IPS DF 6.9 (cell line): ENCODE measurements around the gene MED8.

ENCODE experiments used
- DNase-seq: peaks from one replicate; pipeline ENCODE4 v3.0.0-alpha.2; 2013; ENCODE audit warnings: low read depth, low spot score
- H3K27ac ChIP-seq: one replicate; pipeline ENCODE4 v1.5.1; 2013; ENCODE audit warnings: low read length, control low read depth
- H3K27me3 ChIP-seq: 2 replicates; pipeline ENCODE4 v1.6.1; 2013; ENCODE audit warnings: mild to moderate bottlenecking, low read length; ENCODE audit not compliant: control insufficient read depth, insufficient read depth
- H3K36me3 ChIP-seq: 2 replicates; pipeline ENCODE4 v1.6.1; 2013; ENCODE audit warnings: low read length; ENCODE audit not compliant: control insufficient read depth, insufficient read depth
- H3K4me1 ChIP-seq: 2 replicates; pipeline ENCODE4 v1.6.1; 2013; ENCODE audit warnings: low read length; ENCODE audit not compliant: control insufficient read depth, insufficient read depth
- H3K4me3 ChIP-seq: 2 replicates; pipeline ENCODE4 v1.5.1; 2013; ENCODE audit warnings: mild to moderate bottlenecking, low read length
- H3K9me3 ChIP-seq: 2 replicates; pipeline ENCODE4 v1.6.1; 2013; ENCODE audit warnings: low read length, inconsistent platforms; ENCODE audit not compliant: control insufficient read depth, insufficient read depth
- WGBS: extraction: QIAGEN DNeasy Blood & Tissue Kit; methylation state at CpG from one replicate; pipeline ENCODE4 v1.1.7; 2013; ENCODE audit warnings: mixed read lengths, missing lambda C conversion rate; ENCODE audit not compliant: insufficient read length, insufficient coverage; 5-methylcytosine and 5-hydroxymethylcytosine counted together

MED8 gene

GRCh38 chr1:43349594-43350306, 39.9 kb downstream of the MED8 start:
- Histone ChIP-seq H3K27me3 (no peaks in the 10 kb centered on the region; the same call in 1 of the 2 replicates), H3K9me3 (no peaks in the 10 kb centered on the region), H3K36me3 (no peaks in the 10 kb centered on the region), H3K27ac (peak overlapping the region; percentile 15), H3K4me3 (peak overlapping the region; percentile 47; the same call in 1 of the 2 replicates), H3K4me1 (peaks cover 6% of the 10 kb centered on the region)
- no peak for DNase-seq
- WGBS: no CpG with 5 or more reads among the region's 11 CpGs

GRCh38 chr1:43348809-43349593, 40.6 kb downstream of the MED8 start:
- no peak overlapping the region for H3K27ac ChIP-seq
- H3K9me3 ChIP-seq: no peaks in the 10 kb centered on the region
- H3K4me3 ChIP-seq: peak overlapping the region; percentile 47; the same call in 1 of the 2 replicates
- no CpG with 5 or more reads among the region's 72 CpGs for WGBS
- H3K27me3 ChIP-seq: no peaks in the 10 kb centered on the region; the same call in 1 of the 2 replicates
- no peaks in the 10 kb centered on the region for H3K36me3 ChIP-seq
- no peak for DNase-seq
- peaks cover 6% of the 10 kb centered on the region for H3K4me1 ChIP-seq

GRCh38 chr1:43348343-43348808, 41.2 kb downstream of the MED8 start:
- DNase-seq: no peak
- H3K9me3 ChIP-seq: no peaks in the 10 kb centered on the region
- no CpG with 5 or more reads among the region's 22 CpGs for WGBS
- peaks cover 6% of the 10 kb centered on the region for H3K4me1 ChIP-seq
- H3K27me3 ChIP-seq: no peaks in the 10 kb centered on the region; the same call in 1 of the 2 replicates
- peak overlapping the region; percentile 43; the same call in 1 of the 2 replicates for H3K4me3 ChIP-seq
- H3K36me3 ChIP-seq: no peaks in the 10 kb centered on the region
- no peak overlapping the region for H3K27ac ChIP-seq

- DNase-seq: no peak
- no peaks in the 10 kb centered on the region for H3K36me3 ChIP-seq
- no peaks in the 10 kb centered on the region for H3K9me3 ChIP-seq
- no peaks in the 10 kb centered on the region; the same call in 1 of the 2 replicates for H3K27me3 ChIP-seq
- no peak overlapping the region for H3K4me3 ChIP-seq
- peaks cover 6% of the 10 kb centered on the region for H3K4me1 ChIP-seq
- H3K27ac ChIP-seq: no peak overlapping the region
- no CpG with 5 or more reads among the region's 5 CpGs for WGBS
These were observed 43.0 kb downstream of the MED8 start for GRCh38 chr1:43346636-43347035.

GRCh38 chr1:43345120-43345519, 44.5 kb downstream of the MED8 start:
- Histone ChIP-seq H3K4me3 (no peak overlapping the region), H3K9me3 (no peaks in the 10 kb centered on the region), H3K27me3 (no peaks in the 10 kb centered on the region; the same call in 1 of the 2 replicates), H3K27ac (no peak overlapping the region), H3K4me1 (peaks cover 2% of the 10 kb centered on the region), H3K36me3 (no peaks in the 10 kb centered on the region)
- WGBS: 100% methylated on average over 1 of the region's 3 CpGs
- no peak for DNase-seq

GRCh38 chr1:43344267-43344850, 45.2 kb downstream of the MED8 start:
- WGBS: no CpG with 5 or more reads among the region's 4 CpGs
- no peaks in the 10 kb centered on the region for H3K4me1 ChIP-seq

GRCh38 chr1:43340559-43340958, 49.0 kb downstream of the MED8 start:
- Histone ChIP-seq H3K36me3 (no peaks in the 10 kb centered on the region), H3K4me1 (no peaks in the 10 kb centered on the region), H3K27ac (no peak overlapping the region), H3K27me3 (no peaks in the 10 kb centered on the region), H3K9me3 (no peaks in the 10 kb centered on the region), H3K4me3 (no peak overlapping the region)
- 100% methylated on average over 1 of the region's 1 CpG for WGBS
- no peak for DNase-seq

More at GRCh38 chr1:43344267-43344850, 45.2 kb downstream of the MED8 start:
- Histone ChIP-seq H3K9me3 (no peaks in the 10 kb centered on the region), H3K27me3 (no peaks in the 10 kb centered on the region; the same call in 1 of the 2 replicates), H3K27ac (no peak overlapping the region), H3K36me3 (no peaks in the 10 kb centered on the region), H3K4me3 (no peak overlapping the region)
- no peak for DNase-seq

GRCh38 chr1:43339584-43340232, 49.9 kb downstream of the MED8 start:
- DNase-seq: no peak
- H3K36me3 ChIP-seq: no peaks in the 10 kb centered on the region
- H3K27ac ChIP-seq: no peak overlapping the region
- WGBS: no CpG with 5 or more reads among the region's 6 CpGs
- H3K4me3 ChIP-seq: no peak overlapping the region
- no peaks in the 10 kb centered on the region for H3K9me3 ChIP-seq
- no peaks in the 10 kb centered on the region for H3K4me1 ChIP-seq
- no peaks in the 10 kb centered on the region for H3K27me3 ChIP-seq

GRCh38 chr1:43338001-43338400, 51.6 kb downstream of the MED8 start:
- Histone ChIP-seq H3K27me3 (no peaks in the 10 kb centered on the region), H3K27ac (no peak overlapping the region), H3K4me1 (no peaks in the 10 kb centered on the region), H3K4me3 (no peak overlapping the region), H3K36me3 (no peaks in the 10 kb centered on the region), H3K9me3 (no peaks in the 10 kb centered on the region)
- no peak for DNase-seq
- WGBS: no CpG with 5 or more reads among the region's 5 CpGs

- no peak for DNase-seq
- no peak within 1 kb of the TSS for H3K27ac ChIP-seq
- no peaks in the 10 kb centered on the region for H3K27me3 ChIP-seq
- H3K9me3 ChIP-seq: no peaks in the 10 kb centered on the region
- no peaks in the 10 kb centered on the region for H3K36me3 ChIP-seq
- H3K4me3 ChIP-seq: no peak within 1 kb of the TSS
- H3K4me1 ChIP-seq: no peaks in the 10 kb centered on the region
- WGBS: no CpG with 5 or more reads among the region's 3 CpGs
These were observed 52.0 kb downstream of the MED8 start, which contains the start of gene MPL for GRCh38 chr1:43337588-43337987. Gene MPL, plus strand, starts transcription at chr1:43337818. Its CDS starts 31 bp downstream, at chr1:43337849.
